HEK293 (cell line): ENCODE results near the gene MEFV.

Source experiments
- EGR2 ChIP-seq: fragments of 450-650 bp; formaldehyde crosslinking; IDR thresholded peaks from 2 replicates; pipeline ENCODE4 v1.5.1; 2016; ENCODE audit warnings: low read depth, missing biosample characterization, missing genetic modification characterization
- GLIS2 ChIP-seq: fragments of 450-650 bp; formaldehyde crosslinking; IDR thresholded peaks from 2 replicates; pipeline ENCODE4 v1.5.1; 2016; ENCODE audit warnings: missing biosample characterization, missing genetic modification characterization
- KLF1 ChIP-seq: fragments of 450-650 bp; formaldehyde crosslinking; IDR thresholded peaks from 2 replicates; pipeline ENCODE4 v1.5.1; 2016; ENCODE audit warnings: missing biosample characterization, missing genetic modification characterization
- KLF10 ChIP-seq: fragments of 450-650 bp; IDR thresholded peaks from 2 replicates; pipeline ENCODE4 v1.5.1; 2018; ENCODE audit warnings: missing biosample characterization, mild to moderate bottlenecking, missing genetic modification characterization
- KLF7 ChIP-seq: fragments of 450-650 bp; formaldehyde crosslinking; IDR thresholded peaks from 2 replicates; pipeline ENCODE4 v1.5.1; 2016; ENCODE audit warnings: missing biosample characterization, missing genetic modification characterization, borderline replicate concordance
- PRDM2 ChIP-seq: fragments of 450-650 bp; formaldehyde crosslinking; IDR thresholded peaks from 2 replicates; pipeline ENCODE4 v1.5.1; 2016; ENCODE audit warnings: missing biosample characterization, missing genetic modification characterization, borderline replicate concordance
- ZBTB20 ChIP-seq: fragments of 450-650 bp; formaldehyde crosslinking; IDR thresholded peaks from 2 replicates; pipeline ENCODE4 v1.5.1; 2016; ENCODE audit warnings: missing biosample characterization, missing genetic modification characterization
- ZBTB6 ChIP-seq: fragments of 450-650 bp; formaldehyde crosslinking; IDR thresholded peaks from 2 replicates; pipeline ENCODE4 v1.5.1; 2017; ENCODE audit warnings: missing biosample characterization, missing genetic modification characterization
- ZFHX2 ChIP-seq: fragments of 450-650 bp; formaldehyde crosslinking; conservative IDR thresholded peaks from 2 replicates; pipeline ENCODE4 v1.5.1; 2016; ENCODE audit warnings: missing biosample characterization, missing genetic modification characterization
- ZNF10 ChIP-seq: fragments of 450-650 bp; formaldehyde crosslinking; IDR thresholded peaks from 2 replicates; pipeline ENCODE4 v1.5.1; 2017; ENCODE audit warnings: missing biosample characterization, missing genetic modification characterization
- ZNF112 ChIP-seq: fragments of 450-650 bp; formaldehyde crosslinking; IDR thresholded peaks from 2 replicates; pipeline ENCODE4 v1.5.0; 2017; ENCODE audit warnings: missing biosample characterization, missing genetic modification characterization
- ZNF138 ChIP-seq: fragments of 450-650 bp; formaldehyde crosslinking; IDR thresholded peaks from 2 replicates; pipeline ENCODE4 v1.5.1; 2016; ENCODE audit warnings: missing biosample characterization, missing genetic modification characterization, borderline replicate concordance
- ZNF146 ChIP-seq: fragments of 450-650 bp; formaldehyde crosslinking; IDR thresholded peaks from 2 replicates; pipeline ENCODE4 v1.5.1; 2016; ENCODE audit warnings: missing biosample characterization, missing genetic modification characterization
- ZNF214 ChIP-seq: fragments of 450-650 bp; formaldehyde crosslinking; IDR thresholded peaks from 2 replicates; pipeline ENCODE4 v1.5.1; 2017; ENCODE audit warnings: missing biosample characterization, mild to moderate bottlenecking, missing genetic modification characterization, borderline replicate concordance
- ZNF24 ChIP-seq: fragments of 450-650 bp; formaldehyde crosslinking; IDR thresholded peaks from 2 replicates; pipeline ENCODE4 v1.5.1; 2016; ENCODE audit warnings: missing biosample characterization, missing genetic modification characterization
- ZNF248 ChIP-seq: fragments of 450-650 bp; formaldehyde crosslinking; IDR thresholded peaks from 2 replicates; pipeline ENCODE4 v1.5.1; 2017; ENCODE audit warnings: missing biosample characterization, missing genetic modification characterization
- ZNF266 ChIP-seq: fragments of 450-650 bp; formaldehyde crosslinking; IDR thresholded peaks from 2 replicates; pipeline ENCODE4 v1.5.1; 2016; ENCODE audit warnings: missing biosample characterization, missing genetic modification characterization, low read depth
- ZNF311 ChIP-seq: fragments of 450-650 bp; formaldehyde crosslinking; IDR thresholded peaks from 2 replicates; pipeline ENCODE4 v1.5.1; 2017; ENCODE audit warnings: missing biosample characterization, missing genetic modification characterization, borderline replicate concordance
- ZNF341 ChIP-seq: fragments of 450-650 bp; formaldehyde crosslinking; IDR thresholded peaks from 2 replicates; pipeline ENCODE4; 2016; ENCODE audit warnings: low read depth, missing biosample characterization, missing genetic modification characterization
- ZNF350 ChIP-seq: fragments of 450-650 bp; formaldehyde crosslinking; IDR thresholded peaks from 2 replicates; pipeline ENCODE4 v1.5.0; 2017; ENCODE audit warnings: missing biosample characterization, mild to moderate bottlenecking, missing genetic modification characterization
- ZNF37A ChIP-seq: fragments of 450-650 bp; IDR thresholded peaks from 2 replicates; pipeline ENCODE4 v1.5.1; 2018; ENCODE audit warnings: missing biosample characterization, missing genetic modification characterization
- ZNF416 ChIP-seq: fragments of 450-650 bp; formaldehyde crosslinking; IDR thresholded peaks from 2 replicates; pipeline ENCODE4 v1.5.1; 2016; ENCODE audit warnings: missing biosample characterization, missing genetic modification characterization
- ZNF529 ChIP-seq: fragments of 450-650 bp; formaldehyde crosslinking; IDR thresholded peaks from 2 replicates; pipeline ENCODE4 v1.5.1; 2017; ENCODE audit warnings: missing genetic modification characterization, missing biosample characterization; ENCODE audit not compliant: insufficient replicate concordance
- ZNF544 ChIP-seq: fragments of 450-650 bp; formaldehyde crosslinking; IDR thresholded peaks from 2 replicates; pipeline ENCODE4 v1.5.0; 2017; ENCODE audit warnings: missing biosample characterization, missing genetic modification characterization
- ZNF580 ChIP-seq: fragments of 450-650 bp; formaldehyde crosslinking; IDR thresholded peaks from 2 replicates; pipeline ENCODE4 v1.5.1; 2016; ENCODE audit warnings: missing biosample characterization, missing genetic modification characterization
- ZNF621 ChIP-seq: fragments of 450-650 bp; formaldehyde crosslinking; IDR thresholded peaks from 2 replicates; pipeline ENCODE4 v1.5.1; 2017; ENCODE audit warnings: missing biosample characterization, missing genetic modification characterization
- ZNF692 ChIP-seq: fragments of 450-650 bp; formaldehyde crosslinking; IDR thresholded peaks from 2 replicates; pipeline ENCODE4 v1.5.1; 2016; ENCODE audit warnings: missing biosample characterization, missing genetic modification characterization
- ZNF76 ChIP-seq: fragments of 450-650 bp; formaldehyde crosslinking; IDR thresholded peaks from 2 replicates; pipeline ENCODE4; 2016; ENCODE audit warnings: low read depth, missing biosample characterization, missing genetic modification characterization, borderline replicate concordance
- ZNF843 ChIP-seq: fragments of 450-650 bp; formaldehyde crosslinking; IDR thresholded peaks from 2 replicates; pipeline ENCODE4 v1.5.1; 2016; ENCODE audit warnings: missing biosample characterization, missing genetic modification characterization
- ZSCAN16 ChIP-seq: fragments of 450-650 bp; formaldehyde crosslinking; IDR thresholded peaks from 2 replicates; pipeline ENCODE4 v1.5.1; 2016; ENCODE audit warnings: missing biosample characterization, missing genetic modification characterization
- ZSCAN5A ChIP-seq: fragments of 450-650 bp; formaldehyde crosslinking; IDR thresholded peaks from 2 replicates; pipeline ENCODE4 v1.5.1; 2016; ENCODE audit warnings: missing biosample characterization, missing genetic modification characterization

MEFV gene

GRCh38 chr16:3282730-3283542, 26.5 kb upstream of the MEFV start, which contains the start of gene ZNF263 (continued):
- TF ChIP-seq ZBTB6 (tag by site-specific recombination) = peak; percentile 93
- TF ChIP-seq ZSCAN5A (tag by site-specific recombination) = no peak
- TF ChIP-seq ZNF214 (tag by site-specific recombination) = no peak
- TF ChIP-seq ZNF112 (tag by site-specific recombination) = no peak
- TF ChIP-seq KLF10 (tag by site-specific recombination) = peak; percentile 86
- TF ChIP-seq ZNF24 (tag by site-specific recombination) = peak; percentile 77
- TF ChIP-seq PRDM2 (tag by site-specific recombination) = no peak
- TF ChIP-seq ZNF248 (tag by site-specific recombination) = no peak
- TF ChIP-seq KLF7 (tag by site-specific recombination) = peak; percentile 65; the same call in 1 of the 2 replicates
- no peak; the same call in 1 of the 2 replicates for TF ChIP-seq ZNF843 (tag by site-specific recombination)
- peak; percentile 100 for TF ChIP-seq ZBTB20
- no peak for TF ChIP-seq ZNF621 (tag by site-specific recombination)
- no peak for TF ChIP-seq ZNF350 (tag by site-specific recombination)
- TF ChIP-seq ZNF416 (tag by site-specific recombination) = no peak
- TF ChIP-seq ZNF10 (tag by site-specific recombination) = no peak
- TF ChIP-seq ZNF138 (tag by site-specific recombination) = no peak
- TF ChIP-seq ZNF529 = no peak
- peak; percentile 95 for TF ChIP-seq ZNF76 (tag by site-specific recombination)
- TF ChIP-seq ZNF146 (tag by site-specific recombination) = no peak
- TF ChIP-seq ZNF692 (tag by site-specific recombination) = 0 out of 2 replicates have a peak, but pooled peaks have one; percentile 72
- no peak for TF ChIP-seq ZNF266 (tag by site-specific recombination)
- no peak; the same call in 1 of the 2 replicates for TF ChIP-seq ZNF341 (tag by site-specific recombination)
- TF ChIP-seq ZNF580 (tag by site-specific recombination) = no peak
- peak; percentile 87 for TF ChIP-seq EGR2 (tag by site-specific recombination)
- no peak; the same call in 1 of the 2 replicates for TF ChIP-seq GLIS2
- TF ChIP-seq ZNF37A (tag by site-specific recombination) = no peak
- TF ChIP-seq KLF1 (tag by site-specific recombination) = peak; percentile 72; the same call in 1 of the 2 replicates
- TF ChIP-seq ZFHX2 (tag by site-specific recombination) = peak; percentile 91
- no peak for TF ChIP-seq ZSCAN16 (tag by site-specific recombination)
- TF ChIP-seq ZNF311 (tag by site-specific recombination) = no peak
- TF ChIP-seq ZNF544 (tag by site-specific recombination) = no peak
